ENCODE measurements around the gene JAG2.

GRCh38 chr14:105179191-105179590 lies 10.6 kb upstream of the JAG2 start:
- TF ChIP-seq, protein P1, sequence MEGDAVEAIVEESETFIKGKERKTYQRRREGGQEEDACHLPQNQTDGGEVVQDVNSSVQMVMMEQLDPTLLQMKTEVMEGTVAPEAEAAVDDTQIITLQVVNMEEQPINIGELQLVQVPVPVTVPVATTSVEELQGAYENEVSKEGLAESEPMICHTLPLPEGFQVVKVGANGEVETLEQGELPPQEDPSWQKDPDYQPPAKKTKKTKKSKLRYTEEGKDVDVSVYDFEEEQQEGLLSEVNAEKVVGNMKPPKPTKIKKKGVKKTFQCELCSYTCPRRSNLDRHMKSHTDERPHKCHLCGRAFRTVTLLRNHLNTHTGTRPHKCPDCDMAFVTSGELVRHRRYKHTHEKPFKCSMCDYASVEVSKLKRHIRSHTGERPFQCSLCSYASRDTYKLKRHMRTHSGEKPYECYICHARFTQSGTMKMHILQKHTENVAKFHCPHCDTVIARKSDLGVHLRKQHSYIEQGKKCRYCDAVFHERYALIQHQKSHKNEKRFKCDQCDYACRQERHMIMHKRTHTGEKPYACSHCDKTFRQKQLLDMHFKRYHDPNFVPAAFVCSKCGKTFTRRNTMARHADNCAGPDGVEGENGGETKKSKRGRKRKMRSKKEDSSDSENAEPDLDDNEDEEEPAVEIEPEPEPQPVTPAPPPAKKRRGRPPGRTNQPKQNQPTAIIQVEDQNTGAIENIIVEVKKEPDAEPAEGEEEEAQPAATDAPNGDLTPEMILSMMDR (IDR thresholded peaks at IDR 0.05): no peak
- no peak for TF ChIP-seq POLR2A (IDR thresholded peaks at IDR 0.05)
